NCI-H748 (cell line): ENCODE measurements around the gene LCE4A.
"Not testable (repeated sequence)": the region's sequence is repeated elsewhere in the genome, so short reads cannot be mapped to it uniquely, and the experiment has no call there.

Experiments used
- DNase-seq: peaks from one replicate; lab custom pipeline; 2025; ENCODE audit not compliant: unreplicated experiment; lab: John Stamatoyannopoulos, UW

Gene LCE4A, protein sequence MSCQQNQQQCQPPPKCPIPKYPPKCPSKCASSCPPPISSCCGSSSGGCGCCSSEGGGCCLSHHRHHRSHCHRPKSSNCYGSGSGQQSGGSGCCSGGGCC

DNA sequence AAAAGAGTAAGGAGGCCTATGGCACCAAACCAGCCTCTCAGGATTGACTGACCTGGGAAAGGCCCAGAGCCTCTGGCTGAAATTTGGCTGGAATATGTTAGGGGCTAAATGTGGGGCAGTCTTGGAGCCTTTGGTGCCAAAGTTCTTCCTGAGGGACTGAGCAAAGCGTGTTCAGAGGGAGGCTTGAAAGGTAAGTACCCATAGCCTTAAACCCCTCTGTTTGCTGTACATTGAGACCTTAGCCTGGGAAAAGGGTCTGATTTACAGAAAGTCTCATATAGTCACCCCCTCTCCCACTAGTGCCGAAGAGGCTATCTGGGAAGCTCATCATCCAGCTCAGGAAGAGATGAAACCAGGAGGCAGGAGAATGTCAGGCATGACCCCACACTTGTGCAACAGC is at the start of gene LCE4A:
LCE4A (plus strand) TSS at position 301 of the 400 bp plus-strand sequence. CDS start 916 bp downstream, outside the sequence.
- no peak for DNase-seq

DNA sequence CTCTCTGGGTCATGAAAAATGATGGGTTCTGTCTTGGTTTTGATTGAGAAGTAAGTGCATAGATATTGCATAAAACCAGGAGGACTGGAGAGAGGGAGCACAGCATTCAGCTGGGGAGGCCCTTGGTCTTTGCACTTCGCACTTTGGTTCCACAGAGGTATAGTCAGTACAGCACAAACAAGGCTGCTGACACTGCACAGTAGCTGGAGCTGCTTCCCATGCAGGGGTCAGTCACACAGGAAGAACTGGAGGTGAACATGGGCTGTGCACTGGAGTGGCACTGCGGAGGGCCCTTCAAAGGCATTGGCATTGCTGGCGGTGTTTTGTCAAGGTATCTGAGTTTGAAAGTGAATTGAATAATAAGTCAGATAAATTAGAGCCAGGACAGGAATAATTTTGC is 49.3 kb upstream of the LCE4A start:
- DNase-seq = no peak

DNA sequence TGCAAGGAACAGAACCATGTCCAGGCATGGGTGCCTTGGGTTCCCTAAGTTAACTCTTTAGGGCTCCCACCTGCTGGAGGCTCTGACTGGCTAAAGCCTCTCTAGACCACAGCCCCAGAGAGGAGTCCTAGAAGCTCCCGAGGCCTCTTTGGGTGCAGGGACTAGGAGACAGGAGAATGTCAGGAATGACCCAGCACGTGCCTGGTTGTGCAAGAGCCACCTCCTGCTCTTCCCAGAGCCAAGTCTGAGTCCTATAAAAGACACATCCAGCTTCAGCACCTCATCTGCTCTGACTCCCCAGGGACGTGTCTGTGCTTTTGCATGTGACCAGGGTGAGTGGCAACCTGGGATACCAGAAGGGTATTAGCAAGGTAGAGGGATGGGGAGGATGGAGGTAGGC is 44.9 kb upstream of the LCE4A start, which contains the start of gene LCE2D:
LCE2D (plus strand) TSS at position 283 of the 400 bp plus-strand sequence. CDS start 726 bp downstream, outside the sequence.
- DNase-seq = no peak

DNA sequence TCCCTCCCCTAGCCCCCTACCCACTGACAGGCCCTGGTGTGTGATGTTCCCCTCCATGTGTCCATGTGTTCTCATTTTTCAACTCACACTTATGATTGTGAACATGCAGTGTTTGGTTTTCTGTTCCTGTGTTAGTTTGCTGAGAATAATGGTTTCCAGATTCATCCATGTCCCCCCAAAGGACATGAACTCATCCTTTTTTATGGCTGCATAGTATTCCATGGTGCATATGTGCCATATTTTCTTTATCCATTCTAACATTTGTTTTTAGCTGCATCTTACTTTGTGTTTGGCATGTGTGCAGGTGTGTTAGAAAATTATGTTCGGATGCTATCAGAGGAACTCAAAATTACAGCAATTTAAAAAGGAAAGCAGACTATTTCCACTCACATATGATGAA is 41.8 kb upstream of the LCE4A start:
- not testable (repeated sequence) for DNase-seq

DNA sequence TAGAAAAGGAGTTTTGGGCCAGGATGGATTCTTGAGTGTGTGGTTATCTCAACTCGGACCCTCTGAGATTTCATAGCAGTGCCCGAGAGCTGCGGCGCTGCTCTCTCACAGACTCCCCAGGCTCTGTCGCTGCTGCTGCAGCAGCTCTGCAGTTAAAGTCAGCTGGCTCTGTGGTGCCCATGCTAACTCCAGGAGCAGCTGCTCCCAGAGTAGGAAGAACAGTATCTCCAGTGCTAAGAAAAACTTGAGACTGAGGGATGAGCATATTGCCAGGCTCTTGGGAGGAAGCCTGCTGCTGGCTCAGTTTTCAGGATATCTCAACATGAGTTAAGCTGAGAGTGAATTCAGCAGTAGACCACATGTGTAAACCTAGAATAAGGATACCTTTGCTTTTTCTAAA is 40.3 kb upstream of the LCE4A start:
- no peak for DNase-seq

DNA sequence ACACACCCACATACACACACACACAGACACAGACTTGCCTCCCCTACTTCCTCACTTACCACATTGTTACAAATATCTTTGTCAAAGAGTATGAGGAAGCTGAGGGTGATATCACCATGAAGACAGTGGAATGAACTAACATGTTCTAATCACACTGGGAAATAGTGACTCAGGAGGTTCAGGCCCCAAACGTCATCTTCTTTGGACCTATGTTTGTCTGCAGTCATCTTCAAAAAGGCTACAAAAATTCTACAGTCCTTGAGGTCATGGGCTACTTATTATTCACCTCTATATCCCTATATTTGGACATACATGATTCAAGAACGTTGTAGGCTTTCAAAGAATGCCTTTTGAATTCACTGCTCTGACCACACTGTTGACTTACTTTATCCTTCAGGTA is 34.9 kb upstream of the LCE4A start:
- DNase-seq = no peak

DNA sequence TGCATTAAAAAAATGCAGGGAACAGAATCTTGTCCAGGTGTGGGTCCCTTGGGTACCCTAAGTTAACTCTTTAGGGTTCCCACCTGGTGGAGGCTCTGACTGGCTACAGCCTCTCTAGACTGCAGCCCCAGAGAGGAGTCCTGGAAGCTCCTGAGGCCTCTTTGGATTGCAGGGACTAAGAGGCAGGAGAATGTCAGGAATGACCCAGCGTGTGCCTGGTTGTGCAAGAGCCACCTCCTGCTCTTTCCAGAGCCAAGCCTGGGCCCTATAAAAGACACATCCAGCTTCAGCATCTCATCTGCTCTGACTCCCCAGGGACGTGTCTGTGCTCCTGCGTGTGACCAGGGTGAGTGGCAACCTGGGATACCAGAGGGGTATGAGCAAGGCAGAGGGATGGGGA is 33.0 kb upstream of the LCE4A start, which contains the start of gene LCE2C:
LCE2C (plus strand) TSS at position 297 of the 400 bp plus-strand sequence. CDS start 737 bp downstream, outside the sequence.
- DNase-seq = not testable (repeated sequence)

DNA sequence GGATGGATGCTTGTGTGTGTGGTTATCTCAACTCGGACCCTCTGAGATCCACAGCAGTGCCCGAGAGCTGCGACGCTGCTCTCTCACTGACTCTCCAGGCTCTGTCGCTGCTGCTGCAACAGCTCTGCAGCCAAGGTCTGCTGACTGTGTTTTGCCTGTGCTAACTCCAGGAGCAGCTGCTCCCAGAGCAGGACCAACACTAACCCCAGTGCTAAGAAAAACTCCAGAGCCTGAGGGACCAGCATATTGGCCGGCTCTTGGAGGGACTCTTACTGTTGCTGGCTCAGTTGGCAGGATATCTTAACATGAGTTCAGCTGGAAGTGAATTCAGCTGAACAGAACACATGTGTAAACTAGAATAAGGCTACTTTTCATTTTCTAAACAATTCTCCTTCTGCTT is 28.5 kb upstream of the LCE4A start:
- DNase-seq = no peak

DNA sequence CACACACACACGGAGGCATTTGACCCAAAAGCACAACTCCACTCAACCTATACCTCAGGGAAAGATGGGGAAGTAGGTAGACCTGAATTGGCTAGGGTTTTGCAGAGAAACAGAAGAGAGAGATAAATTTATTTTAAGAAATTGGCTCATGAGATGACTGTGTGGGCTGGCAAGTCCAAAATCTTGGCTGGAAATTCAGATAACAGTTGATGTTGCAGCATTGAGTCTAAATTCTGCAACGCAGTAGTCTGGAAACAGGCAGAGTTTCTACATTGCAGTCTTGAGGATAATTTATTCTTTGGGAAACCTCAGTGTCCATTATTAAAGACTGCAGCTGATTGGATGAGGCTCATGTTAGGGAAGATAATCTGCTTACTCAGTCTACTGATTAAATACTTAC is 26.3 kb upstream of the LCE4A start:
- DNase-seq = no peak

DNA sequence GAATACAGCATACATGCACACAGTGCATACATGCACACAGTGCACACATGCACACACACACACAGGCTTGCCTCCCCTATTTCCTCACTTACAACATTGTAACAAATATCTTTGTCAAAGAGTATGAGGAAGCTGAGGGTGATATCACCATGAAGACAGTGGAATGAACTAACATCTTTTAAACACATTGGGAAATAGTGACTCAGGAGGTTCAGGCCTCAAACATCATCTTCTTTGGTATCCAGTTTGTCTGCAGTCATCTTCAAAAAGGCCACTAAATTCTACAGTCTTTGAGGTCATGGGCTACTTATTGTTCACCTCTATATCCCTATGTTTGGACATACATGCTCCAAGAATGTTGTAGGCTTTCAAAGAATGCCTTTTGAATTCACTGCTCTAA is 24.1 kb upstream of the LCE4A start:
- no peak for DNase-seq

DNA sequence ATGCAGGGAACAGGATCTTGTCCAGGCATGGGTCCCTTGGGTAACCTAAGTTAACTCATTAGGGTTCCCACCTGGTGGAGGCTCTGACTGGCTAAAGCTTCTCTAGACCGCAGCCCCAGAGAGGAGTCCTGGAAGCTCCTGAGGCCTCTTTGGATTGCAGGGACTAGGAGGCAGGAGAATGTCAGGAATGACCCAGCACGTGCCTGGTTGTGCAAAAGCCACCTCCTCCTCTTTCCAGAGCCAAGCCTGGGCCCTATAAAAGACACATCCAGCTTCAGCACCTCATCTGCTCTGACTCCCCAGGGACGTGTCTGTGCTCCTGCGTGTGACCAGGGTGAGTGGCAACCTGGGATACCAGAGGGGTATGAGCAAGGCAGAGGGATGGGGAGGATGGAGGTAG is 22.1 kb upstream of the LCE4A start, which contains the start of gene LCE2B:
LCE2B (plus strand) TSS at position 301 of the 400 bp plus-strand sequence. CDS start 721 bp downstream, outside the sequence.
- DNase-seq = not testable (repeated sequence)

DNA sequence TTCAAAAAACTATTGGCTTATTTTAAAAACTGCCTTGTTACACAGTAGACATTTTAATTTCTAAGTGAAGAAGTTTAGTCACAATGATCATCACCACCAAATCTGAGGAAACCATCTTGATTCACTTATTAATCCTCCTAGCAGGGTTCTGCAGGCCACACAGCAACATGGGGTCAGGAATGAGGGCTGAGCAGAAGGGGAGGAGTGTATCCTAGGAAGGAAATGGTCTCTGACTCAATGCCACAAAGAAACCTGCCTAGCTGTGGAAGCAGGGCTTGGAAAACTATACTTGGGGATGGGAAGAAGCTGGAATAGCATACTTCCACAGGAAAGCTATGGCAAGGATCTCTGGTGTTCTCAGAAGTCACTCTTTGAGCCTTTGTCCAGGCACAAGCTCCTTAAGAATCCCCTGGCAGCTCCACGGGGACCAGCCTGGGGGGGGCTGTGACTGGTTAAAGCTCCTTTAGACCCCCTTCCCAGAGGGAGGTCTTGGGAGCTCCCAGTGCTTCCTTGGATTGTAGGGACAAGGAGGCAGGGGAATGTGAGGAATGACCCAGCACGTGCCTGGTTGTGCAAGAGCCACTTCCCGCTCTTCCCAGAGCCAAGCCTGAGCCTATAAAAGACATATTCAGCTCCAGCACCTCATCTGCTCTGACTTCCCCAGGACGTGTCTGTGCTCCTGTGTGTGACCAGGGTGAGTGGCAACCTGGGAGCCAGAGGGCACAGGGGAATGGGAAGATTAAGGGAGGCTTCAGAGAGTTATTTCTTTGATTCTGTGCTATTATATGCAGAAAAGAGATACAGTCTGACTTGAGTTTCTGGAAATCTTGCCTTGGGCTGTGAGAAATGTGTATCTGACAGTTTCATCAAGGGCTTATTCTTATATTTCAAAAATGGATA is 10.0 kb upstream of the LCE4A start, which contains the start of gene LCE2A:
LCE2A (plus strand) TSS at position 645 of the 900 bp plus-strand sequence. CDS start 557 bp downstream, outside the sequence.
- DNase-seq = no peak

DNA sequence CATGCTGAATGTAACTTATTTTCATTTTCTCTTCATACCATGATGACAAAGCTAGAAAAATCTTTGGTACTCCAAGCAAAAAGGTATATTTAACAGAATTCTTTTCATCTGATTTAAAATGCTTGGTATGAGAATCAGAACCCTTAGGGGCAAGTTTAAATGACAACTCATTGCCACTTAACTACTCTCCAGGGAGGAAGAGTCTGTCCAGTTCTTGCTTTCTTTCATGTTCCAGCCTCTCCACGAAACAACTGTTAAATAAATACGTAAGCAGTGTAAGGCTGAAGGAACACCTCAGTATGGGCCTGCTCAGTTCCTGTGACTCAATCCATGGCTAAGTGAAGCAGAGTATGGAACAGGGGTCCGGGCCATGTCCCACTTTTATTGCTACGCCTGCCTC is 8.2 kb upstream of the LCE4A start:
- DNase-seq = no peak

DNA sequence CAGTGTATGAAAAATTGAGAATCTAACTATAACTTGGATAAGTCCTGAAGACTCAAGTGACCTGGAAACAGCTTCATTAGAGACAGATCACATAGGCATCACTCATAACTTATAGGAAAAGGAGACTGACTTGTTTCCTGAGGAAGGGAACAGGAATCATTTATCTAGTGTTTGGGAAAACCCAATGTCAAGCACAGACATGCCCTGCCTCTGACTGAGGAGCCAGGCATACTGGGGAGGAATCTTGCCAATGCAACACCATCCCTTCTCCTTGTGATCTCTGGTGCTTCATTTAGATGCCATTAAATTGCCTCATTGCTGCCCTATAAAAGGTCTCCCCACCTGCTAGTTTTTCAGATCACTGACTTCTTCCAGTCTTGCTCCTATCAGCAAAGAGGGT is 10.3 kb downstream of the LCE4A start:
- DNase-seq = no peak

DNA sequence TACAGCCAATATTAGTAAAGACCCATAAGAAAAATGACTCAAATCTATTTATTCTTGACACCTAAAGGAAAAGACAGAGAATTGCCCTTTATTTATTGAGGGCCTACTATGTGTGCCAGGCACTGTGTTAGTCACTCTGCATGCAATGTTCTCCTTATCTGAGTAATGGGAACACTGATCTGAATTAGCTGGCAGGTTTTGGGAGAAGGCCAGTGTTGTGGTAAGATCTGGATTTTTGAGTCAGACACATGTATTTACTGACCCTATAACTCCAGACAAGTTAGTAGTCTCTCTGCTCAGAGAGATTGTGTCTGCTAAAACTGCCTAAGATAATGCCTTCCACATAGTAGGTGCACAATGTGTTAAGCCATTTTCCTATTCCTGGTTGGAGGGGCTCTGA is 17.3 kb downstream of the LCE4A start:
- DNase-seq = no peak

DNA sequence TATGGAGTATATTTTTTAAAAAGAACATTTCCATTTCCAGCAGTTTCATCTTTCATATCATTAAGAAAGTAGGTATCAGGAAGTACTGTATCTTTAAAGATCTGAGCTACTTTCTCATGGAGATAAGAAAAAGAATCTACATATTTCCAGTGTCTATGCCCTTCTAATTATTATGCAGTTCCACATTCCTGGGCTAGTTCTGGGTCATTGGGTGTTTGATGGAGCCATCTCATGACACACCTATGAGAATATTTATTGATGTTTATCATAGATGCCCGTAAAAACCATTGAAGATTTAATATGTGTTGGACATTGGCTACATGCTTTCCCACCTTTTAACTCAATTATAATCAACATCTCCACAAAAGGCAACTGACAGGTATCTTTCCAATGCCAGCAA is 21.0 kb downstream of the LCE4A start:
- DNase-seq = no peak

DNA sequence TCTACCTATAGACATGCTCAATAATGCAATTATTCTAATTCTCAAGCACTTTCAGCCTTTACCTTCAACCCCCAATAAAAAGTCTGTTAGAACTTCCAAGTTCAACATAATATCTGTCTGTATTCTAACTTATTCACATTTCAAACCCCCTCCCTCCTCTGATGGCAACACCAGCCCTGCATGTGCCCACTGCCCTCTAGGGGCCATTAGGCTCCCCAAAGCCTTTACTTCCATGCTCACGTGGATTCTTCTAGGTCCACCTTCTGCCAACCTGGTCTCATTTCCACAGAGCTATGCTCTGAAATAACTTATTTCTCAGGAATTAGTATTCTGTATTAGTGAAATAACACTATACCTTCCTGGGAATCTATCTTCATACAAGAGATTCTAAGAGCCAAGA is 27.7 kb downstream of the LCE4A start:
- no peak for DNase-seq

DNA sequence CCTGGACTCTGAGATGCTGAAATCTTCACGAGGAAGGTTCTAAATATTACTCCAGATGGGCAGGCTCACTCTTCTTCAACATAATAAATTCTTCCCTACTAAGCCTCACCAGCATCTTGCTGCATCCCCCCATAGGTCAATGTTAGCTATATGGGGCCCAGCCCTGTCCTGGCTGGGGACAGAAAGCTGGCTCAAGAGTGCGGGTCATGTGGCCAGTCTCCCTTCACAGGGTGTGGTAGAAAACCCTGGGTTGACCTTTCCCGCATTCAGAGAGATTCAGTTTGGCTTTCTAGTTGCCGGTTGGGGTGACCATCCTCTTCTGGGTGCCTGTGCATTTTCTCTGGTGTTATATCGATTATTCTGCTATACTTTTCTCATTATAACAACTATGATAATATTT is 30.0 kb downstream of the LCE4A start:
- DNase-seq = no peak

DNA sequence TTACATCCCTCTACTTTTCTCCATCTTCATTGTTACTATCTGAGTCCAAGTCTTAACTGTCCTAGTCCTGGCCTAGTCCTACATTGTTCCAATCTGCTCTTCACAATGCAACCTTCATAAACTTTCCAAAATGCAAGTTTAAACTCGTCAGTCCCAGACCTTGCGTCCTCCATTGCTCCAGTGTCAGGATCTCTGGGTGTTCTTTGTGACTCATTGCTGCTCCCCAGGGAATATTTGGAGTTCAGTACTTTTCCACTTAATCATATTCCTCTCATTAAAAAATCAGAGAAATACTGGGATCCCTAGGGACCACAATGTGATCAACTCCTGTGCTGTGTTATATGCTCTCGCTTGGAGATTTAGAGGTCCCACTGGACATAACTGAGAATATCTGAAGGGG is 31.9 kb downstream of the LCE4A start:
- no peak for DNase-seq

DNA sequence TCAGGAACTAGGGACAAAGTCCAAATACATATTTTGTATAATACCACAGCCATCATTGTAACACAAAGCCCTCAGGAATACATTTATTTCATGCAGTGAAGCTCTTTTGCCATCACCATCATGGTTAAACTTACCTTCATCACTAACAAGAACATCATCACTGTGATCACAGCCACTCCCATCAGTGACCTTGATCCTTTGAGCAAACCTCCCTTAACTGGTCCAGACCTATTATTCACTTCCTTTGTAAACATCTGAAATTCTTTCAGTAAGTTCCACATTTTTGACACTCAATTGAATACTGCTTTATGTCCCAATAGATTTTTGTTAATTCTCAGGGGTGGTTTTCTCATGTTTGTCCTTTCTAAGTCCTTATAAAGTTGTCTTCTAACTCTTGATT is 33.7 kb downstream of the LCE4A start:
- no peak for DNase-seq

DNA sequence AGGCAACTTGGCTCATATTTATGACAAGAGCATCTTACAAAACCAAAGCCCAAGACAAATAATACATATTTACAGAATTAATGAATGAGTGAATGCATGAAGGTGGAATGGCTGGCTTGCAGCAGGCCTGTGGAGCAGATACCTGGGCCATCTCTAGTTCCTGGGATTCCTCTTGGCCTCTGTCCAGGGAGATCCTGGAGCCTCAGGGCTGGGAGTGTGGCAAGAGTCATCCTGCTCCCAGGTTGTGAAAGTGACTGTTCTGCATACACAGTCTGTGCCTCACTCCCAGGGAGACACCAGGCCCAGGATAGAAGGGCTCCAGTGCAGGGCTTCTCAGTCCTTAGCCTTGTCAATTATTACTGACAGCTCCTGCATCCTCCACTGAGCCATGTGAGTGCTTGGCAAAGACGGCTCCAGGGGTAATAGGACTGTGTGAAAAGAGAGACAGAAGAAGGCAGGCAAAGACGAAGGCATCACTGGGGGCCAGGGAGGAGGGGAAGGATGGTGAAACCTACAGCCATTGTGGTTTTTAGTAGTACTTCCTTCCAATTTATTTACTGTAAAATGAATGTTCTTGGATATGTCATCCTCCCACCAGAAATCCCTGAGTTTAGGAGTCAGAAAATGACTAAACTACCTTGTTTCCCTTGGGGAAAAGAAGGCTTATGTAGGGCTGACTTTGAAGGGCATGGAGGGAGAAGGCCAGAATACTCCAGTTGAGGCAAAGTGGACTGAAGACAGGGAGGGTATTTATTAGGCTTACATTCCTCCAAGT is 35.6 kb downstream of the LCE4A start:
- no peak for DNase-seq
